EH (cell line): ENCODE results near the gene DAB1.

Experiments
- DNase-seq: peaks from one replicate; pipeline ENCODE4 v3.0.0-alpha.2; 2015; ENCODE audit warnings: low read depth

The DAB1 gene

DNA sequence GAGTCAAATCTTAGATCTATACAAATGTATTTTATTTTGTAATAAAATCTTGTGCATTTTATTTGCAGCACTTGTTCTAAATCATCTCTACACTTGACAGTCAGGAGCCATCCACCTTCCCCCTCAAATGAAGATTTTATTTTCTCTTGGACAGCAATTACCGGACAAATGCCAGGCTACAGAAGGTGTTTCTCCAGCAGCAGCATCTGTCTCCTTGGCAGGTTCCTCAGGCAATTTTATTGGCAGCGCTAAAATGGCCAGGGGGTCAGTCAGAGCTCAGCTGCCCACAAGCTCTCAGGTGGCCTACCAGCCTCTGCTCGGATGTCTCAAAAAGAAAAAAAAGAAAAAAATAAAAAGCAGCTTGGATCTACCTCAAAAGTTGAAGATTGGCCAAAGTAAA, 107.6 kb downstream of the DAB1 start:
- no peak for DNase-seq

DNA sequence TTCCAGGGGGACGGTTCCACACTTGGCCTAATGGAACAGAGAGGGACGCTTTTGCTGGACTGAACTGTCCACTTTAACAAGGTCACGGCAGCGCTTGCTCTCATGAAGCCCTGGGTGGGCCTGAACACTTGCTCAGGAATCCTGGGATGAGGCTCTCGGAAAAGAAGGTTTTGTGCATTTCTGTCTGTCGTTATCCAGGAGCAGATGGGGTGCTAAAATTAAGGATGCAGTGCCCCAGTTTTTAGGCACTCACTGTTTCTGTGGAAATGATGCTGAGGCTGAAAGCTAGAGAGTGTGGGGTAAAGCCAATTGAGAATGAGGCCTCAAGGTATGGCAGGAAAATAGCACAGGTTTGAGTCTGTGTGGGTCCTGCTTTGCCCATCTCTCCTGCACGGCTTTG, 111.0 kb downstream of the DAB1 start:
- no peak for DNase-seq

DNA sequence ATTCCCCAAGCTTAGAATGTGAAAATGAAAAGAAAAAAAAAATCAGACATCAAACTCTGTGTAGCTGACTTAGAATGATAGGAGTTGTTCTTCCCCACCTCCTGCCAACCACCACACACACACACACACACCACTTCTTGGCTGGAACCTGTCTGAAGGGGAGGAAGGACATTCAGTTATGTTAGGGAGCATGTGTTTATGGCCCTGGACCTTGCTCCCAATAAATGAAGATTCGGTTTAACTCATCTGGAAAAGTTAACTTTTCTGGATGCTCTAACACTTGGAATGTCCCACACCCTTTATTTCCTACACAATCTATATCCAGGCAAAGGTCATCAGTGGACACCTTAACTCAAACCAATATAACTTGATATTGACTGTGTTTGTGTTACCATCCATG, 112.4 kb downstream of the DAB1 start:
- no peak for DNase-seq

DNA sequence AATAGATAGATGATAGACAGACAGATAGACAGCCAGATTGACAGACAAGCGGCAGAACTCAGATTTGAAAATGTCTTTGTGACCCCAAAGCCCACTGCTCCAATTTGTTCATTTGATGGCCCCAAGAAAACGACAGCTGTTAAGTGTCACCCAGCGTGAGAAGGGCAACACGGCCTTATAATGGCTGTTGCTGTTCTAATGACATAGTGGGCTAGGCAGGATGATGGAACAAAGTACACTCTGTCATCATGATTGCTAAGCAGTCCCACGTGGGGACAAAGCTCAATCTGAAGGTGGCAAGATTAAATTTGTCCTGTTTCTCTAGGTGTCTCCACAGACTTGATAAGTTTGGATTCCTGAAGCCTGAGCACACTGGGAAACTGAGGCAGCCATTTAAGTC, 112.9 kb downstream of the DAB1 start:
- no peak for DNase-seq

DNA sequence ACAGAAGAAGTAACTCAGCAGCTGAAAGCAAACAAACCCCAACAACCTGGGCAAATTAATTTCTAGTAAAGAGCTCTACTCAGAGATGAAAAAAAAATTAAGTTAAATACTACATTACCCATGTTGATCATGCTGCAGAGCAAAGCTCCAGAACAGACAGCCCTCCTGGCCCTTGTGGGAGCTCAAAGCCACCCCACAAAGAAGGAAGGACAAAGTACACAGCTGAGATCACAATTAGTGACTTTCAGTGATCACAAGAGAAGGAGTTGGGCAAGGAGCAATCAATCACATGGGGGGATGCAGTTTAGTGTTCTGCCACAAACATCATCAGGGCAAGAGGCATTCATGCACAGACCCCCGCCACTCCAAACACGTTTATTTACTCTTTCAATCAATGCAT, 114.2 kb downstream of the DAB1 start:
- DNase-seq: no peak

DNA sequence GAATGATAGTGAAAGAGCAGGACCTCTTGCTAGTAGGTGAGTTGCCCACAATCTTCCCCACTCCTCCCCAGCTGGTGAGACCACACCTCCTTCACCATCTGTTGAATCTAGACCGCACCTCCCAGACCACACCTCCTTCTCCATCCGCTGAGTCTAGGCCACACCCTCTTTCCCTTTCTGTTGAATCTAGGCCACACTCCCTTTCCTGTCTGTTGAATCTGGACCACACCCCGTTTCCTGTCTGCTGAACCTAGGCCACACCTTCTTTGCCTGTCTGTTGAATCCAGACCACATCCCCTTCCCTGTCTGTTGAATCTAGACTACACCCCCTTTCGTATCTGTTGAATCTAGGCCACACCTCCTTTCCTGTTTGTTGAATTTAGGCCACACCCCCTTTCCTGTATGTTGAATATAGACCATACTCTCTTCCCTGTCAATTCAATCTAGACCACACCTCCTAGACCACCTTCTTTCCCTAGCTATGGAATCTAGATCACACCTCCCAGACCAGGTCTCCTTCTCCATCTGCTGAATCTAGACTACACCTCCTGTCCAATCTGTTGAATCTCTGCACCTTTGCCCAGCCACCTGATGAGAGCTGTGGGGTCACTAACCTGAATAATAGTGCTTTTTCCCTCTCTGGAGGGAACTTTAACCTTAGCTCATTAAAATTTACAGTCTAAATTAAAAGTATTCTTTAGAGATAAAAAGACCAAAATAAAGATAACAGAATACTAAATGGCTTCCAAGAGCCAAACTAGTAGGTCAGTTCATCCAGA, 116.3 kb downstream of the DAB1 start:
- DNase-seq: no peak

DNA sequence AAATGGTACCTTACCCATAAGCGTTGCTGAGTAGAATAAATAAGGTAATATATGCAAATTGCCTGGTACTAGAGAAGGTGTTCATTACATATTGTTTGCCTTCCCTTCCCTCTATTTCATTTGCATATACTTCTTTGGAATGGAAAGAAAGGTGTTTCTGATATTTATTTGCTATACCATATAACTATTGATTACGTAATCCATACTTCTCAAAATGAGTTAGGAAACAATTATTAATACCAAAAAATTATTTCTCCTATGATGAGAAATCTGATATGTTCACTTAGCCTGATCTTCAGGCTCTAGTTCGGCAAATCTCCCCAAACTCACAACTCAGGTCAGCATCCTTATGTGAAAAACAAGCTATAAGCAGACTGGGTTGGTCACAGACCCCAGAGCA, 119.3 kb downstream of the DAB1 start:
- DNase-seq: no peak

DNA sequence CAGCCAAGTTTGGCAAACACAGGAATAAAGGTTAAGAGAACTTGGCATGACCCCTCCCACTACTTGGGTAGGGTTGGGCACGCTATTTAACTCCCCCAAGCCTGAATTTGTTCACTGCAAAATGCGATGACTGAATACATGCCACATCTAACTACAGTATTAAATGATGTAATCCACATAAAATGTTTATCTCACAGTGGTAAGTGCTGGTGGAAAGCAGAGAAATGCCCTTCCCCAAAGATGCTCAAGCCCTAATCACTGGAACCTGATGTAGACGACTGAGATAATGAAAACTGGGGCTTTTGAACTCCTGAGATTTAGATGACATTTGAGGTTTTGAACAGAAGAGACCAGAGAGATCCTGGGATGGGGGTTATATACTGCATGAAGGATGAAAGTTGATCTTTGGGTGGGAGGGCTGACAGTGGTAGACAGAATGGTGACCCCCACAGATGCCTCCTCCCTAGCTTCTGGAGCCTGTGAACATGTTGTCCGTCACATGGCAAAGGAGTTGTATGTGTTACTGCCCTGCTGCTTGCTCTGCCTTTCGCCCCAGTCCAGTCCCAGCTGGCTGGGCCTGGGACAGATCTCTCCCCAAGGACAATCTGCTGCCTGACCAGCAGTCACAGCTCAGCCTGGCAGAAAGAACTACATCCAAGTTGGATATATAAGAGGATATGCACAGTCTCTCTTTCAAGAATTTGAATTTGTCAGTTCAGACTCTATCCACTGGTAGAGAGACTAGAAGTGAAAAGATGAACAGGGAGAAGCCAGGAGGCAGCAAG, 120.9 kb downstream of the DAB1 start:
- no peak for DNase-seq

DNA sequence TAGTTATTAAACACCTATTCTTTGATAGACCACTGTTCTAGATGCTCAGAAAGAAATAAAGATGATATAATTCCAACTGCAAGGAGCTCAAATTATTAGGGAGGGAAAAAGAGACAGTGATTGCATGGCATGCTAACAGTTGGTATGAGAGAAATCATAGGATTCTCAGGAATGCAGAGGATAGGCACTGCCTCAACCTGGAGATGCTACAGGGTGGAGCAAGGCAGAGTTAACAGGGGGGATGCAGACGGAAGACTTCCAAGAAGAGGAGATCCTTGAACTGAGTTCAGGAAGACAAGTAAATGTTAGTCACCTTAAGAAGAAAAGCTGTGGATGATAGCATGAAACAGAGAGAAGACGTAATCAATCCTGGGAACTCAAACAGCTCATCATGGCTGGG, 123.7 kb downstream of the DAB1 start:
- peak; percentile 10 for DNase-seq

DNA sequence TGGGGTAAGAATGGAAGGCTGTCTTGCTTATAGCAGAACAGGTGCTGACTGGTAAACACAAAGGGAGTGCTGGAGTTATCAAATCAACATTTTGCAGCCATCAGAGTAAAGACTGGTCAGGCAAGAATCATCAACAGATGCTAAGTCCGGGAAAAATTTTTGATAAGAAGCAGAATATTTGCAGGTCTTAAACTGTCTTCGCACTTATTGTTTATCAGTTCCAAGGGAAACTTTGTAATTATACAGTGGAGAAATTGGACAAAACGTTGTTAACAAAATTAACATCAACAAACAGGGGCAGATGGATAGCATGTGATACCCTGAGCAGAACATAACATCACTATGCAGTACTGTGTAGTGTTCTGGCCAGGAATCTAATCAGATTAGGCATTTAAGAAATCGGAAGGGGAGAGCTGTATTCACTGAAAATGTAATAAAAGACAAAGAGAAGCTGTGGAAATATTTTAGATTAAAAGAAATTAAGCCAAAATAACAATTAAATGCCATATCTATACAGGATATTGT, 127.1 kb downstream of the DAB1 start:
- DNase-seq: no peak

DNA sequence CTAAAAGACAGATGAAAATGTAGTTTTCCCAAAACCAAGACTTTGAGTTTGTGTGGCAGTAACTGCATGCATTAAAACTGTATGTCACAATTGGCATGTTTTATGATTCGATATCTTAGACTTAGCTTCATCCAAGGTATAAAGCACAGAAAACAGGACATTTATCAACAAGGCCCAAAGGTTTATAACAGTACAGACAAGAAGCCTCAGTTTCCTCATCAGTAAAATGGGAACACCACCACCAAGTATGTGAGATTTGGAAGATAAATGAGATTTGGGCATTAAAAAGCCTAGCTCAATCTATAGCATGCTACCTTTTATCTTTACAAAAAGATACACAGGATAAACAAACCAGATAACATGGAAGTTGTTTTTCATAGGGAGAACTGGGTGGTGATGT, 128.5 kb downstream of the DAB1 start:
- no peak for DNase-seq

DNA sequence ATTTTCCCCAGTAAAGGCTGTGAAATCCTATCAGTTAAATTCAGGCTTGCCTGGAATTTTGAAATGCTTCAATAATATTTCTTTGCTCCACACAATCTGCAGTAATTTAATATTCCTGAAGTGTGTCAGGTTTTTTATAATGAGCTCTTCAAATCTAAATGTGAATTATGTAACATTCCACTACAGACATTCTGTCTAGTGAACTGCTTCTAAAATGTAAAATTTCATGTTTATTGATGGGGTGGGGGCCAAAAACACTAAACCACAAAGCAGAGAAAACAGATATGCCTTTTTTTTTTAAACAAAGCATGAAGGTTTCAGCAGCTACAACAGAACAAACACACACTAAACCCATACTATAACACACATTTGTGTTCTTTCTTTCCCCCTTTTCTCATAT, 129.7 kb downstream of the DAB1 start:
- DNase-seq: no peak

DNA sequence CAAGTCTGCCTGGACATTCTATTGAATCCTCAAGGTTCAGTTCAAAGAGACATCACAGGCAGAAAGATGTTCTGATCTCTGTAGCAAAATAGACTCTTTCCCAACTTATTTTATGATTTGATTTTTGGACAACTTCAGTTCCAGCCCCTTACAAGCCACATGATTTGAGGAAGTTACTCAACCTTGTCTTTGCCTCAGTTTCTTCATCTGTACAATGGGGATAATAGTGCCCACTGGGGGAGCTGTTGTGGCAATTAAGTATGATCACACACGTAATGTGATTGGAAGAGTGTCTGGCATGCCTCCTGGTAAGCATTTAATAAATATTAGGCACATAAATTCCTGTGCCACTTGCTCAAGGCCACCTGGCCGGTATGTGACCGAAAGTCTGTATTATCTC, 130.6 kb downstream of the DAB1 start:
- DNase-seq: no peak

DNA sequence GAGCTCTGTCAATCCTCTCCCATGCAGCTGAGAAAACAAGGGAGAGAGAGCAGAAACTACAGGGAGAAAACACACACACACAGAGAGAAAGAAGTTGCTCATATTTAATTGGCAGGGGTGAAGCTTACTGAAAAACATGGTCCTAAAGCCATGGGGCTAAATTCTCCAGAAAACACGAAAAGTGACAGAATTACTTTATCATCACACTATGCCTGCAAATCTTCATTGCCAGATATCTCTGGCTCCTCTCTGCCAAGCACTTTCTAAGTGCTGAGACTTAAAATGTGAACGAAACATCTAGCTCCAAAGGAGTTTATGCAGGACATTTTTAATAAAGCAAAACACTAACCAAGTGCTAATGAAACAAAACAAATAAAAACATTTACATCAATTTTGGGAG, 134.1 kb downstream of the DAB1 start:
- no peak for DNase-seq

DNA sequence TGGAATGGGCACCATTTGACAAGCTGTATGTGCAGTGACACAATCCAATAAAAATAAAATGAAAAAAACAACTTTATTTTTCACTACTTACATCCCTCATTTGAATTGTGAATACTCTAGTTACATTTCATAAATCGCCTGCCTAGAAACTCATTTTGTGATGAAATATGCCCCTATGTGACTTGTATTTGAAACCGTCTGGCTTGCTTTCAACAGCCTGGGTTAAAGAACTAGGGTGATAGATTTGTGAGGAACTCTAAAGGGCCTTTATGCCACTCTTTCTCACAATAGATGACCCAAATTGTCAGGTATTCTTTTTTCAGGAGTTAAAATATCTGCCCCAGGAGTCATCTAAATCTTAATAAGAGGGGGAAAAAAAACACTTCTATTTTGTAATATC, 137.9 kb downstream of the DAB1 start:
- DNase-seq: no peak

DNA sequence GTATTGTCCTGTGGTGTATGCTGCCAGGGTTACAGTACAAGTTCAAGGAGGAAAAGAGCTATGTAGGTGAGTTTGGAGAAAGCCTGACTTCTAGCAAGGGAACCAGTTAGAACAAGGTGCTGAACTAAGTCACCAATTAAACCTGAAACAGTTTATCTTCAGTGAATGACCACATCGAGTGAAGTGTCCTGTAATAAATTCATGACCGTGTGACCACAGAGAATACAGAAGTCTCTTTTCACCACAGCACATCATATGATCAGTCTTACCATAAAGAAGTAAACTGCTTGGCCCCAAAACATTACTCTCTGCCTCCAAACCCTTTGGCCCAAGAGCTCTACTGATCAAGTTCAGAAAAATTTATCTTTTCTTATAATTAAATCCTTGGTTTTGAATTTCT, 141.4 kb downstream of the DAB1 start:
- DNase-seq: no peak

DNA sequence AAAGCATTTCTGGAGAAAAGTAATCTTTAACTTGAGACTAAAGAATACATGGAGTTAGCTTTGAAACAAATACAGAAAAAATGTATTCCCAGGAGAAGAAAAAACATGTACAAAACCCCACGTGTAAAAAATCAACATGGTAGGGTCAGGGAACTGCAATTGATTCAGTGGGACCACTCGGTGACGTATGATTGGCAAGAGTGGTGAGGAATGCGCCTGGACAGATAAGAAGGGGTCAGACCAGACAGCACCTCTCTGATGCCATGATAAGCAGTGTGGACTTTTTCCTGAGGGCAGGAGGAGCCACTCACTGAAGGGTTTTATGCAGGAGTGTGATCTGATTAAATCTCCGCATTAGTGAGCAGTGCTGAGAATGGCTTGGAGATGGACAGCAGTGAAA, 142.5 kb downstream of the DAB1 start:
- no peak for DNase-seq

DNA sequence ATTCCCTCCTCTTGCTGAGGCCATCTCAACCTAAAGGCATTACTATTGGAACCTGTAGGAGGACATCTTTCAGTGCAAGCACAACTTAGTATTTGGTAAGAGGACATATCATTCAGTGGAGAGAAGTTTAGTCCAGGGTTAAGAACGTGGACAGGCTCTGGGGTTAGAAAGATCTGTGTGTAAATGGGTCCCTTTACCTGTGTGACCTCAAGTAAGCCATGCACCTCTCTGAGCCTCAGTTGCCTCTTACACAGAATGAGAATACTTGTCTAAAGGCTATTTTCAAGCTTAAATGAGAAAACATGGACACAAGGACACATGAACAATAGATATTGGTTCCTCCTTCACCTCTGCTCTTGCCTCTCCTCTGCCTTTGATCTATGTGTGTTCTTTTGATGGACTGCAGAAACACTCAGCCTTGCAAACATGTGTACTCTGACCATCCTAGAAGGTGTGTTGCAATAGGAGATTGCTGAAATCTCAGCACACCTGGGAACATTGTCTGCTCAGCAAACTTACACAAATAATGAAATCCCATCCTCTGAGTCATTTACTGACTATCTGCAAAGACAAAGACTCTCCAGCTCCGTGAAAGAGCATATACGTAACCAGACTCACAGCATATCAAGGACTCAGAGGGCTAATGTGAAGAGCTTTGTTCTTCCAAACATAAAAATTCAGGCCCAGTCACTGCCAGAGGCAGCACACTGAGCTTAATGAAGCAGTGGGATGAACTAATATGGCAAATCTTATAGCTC, 143.8 kb downstream of the DAB1 start:
- no peak for DNase-seq

DNA sequence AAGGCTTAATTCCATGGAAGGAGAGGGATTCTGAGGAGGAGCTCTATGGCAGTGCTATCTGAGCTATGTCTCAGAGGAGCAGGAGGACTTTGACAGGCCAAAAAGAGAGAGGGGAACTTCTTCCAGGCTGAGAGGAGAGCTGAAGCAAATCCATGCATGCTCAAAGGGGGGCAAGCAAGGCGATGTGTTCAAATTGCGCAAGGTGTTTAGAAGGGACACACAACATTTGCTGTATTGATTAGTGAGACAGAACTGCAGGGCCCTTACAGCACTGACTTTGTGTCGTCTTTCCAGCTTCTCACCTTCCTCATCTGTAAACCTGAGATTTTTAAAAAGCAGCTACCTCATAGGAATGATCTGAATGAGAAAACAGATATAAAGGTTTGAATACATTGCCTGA, 145.3 kb downstream of the DAB1 start:
- DNase-seq: no peak

DNA sequence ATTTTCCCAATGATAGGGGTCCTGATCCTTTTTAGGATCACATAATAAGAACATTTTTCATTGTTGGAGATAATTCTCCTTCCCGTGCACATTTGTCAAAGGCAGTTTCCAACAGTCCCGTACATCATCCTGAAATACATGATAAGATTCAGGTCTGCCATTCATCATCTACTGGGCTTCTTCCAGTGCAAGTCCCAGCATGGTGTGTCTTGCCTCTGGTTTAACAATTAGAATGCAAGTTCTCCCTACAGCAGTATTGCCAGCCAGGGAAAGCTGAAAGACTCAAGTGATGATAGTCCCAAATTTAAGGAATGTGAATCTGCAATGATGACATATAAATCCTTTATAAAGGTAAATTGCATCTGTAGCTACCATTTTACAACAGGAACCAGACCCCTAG, 146.2 kb downstream of the DAB1 start:
- no peak for DNase-seq

DNA sequence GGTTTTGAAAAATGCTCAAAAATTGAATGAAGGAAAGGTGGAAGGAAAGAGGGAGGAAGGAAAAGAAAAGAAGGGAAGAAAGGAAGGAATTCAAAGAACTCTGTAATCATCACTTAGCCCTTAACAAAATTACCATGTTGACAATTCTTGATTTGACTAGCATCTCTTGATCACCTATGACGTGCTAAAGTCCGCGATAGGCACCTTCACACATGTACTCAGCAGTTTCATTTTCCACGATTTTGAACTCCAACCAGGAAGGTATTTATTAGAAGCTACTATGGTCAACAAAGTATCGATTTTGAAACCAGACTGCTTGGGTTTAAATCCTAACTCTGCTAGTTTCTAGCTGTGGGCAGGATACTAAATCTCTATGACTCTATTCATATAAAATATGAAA, 146.9 kb downstream of the DAB1 start:
- DNase-seq: no peak

DNA sequence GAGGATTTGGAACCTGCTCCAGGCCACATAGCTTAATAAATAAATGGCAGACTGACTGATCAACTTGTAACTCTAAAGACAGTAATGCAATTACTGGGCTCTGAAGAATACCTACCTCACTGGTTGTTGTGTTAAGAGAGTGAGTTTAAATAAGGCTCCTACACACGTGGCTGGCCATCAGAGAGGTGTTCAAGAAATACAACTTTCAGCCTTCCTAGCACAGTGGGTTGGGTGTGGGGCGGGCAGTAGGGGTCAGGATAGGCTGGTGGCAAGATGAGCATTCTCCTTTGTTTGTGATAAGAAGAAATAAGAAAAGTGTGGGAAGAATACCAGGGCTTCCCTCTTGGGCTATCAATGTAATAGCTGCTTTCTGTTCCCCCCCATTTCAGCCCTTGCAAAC, 151.3 kb downstream of the DAB1 start:
- no peak for DNase-seq

DNA sequence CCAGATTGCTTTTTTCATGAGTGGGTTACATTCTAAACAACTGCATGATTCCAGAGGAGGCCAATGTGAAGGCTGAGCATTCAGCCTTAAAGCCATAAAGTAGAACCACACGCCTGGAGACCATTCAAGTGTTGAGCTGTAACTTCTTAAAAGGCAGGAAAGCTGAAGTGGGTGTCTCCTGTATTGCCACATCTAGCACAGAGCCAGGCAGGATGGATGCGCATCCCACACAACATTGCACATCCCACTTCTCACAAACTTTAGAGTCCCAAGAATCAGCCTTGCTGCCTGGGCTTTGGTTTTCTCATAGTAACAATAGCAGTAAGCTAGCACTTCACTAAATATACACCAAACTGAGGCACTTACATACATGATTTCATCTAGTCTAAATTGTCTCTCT, 151.7 kb downstream of the DAB1 start:
- no peak for DNase-seq
